ENCODE data around the gene ZNF112.
"Not testable (repeated sequence)": the region's sequence is repeated elsewhere in the genome, so short reads cannot be mapped to it uniquely, and the experiment has no call there.

The ZNF112 gene

DNA sequence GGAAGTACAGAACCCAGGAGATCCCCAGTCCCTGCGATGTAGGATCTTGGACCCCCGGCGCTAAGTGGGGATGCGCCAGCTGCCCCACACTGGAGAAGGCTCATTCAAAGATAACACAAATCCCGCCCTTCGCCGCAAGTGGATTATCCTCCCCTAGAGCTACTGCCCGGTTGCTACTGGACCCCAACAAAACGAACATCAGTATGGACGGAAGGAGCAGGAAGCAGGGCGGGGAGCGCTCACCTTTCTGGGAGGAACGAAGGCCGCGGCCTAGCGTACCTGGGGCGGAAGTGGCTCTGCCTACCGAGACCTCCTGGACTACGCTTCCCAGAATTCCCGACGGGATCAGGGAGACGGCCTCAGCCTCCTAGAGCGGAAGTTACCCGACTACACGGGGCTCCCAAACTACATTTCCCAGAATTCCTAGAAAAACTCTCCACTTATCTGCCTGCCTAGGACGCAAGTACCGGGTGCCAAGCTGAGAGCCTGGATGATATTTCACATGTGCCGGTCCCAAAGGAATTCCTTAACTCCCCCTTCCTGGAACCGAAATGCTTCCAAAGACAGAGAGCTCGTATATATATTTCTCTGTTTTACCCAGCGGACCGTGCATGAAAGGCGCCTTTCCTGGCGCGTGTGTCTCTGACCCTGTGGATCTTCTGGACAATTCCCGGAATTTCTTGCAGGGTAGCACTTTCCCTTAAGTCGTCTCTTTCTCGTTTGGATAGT lies at the start of gene ZNF112:
ZNF112 (minus strand) TSS at position 298 of the 729 bp plus-strand sequence. CDS start 16,141 bp downstream, outside the sequence.
- DNase-seq: peak; percentile 3

- peak; percentile 86 for DNase-seq
These were observed 44.9 kb upstream of the ZNF112 start, which contains the start of gene ZNF285 for GRCh38 chr19:44401139-44402115. Gene ZNF285, minus strand, starts transcription at chr19:44401608. Its CDS starts 4,395 bp downstream, at chr19:44397213.

DNA sequence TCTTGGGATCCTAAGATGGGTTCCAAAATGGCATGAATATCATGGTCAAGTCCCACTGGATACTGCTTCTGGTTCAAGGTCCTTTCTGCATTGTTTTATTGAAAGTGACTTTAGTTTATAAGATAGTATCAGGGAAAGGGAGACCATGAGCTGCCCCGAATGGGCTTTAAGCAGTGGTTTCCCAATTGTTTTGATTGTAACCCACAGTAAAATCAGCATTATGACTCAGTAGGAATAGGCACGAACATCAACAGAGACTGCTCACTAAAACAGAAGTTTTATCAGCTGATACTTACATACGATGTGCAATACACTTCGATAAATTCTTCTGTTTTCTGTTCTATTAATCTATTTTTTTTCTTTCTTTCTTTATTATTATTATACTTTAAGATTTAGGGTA lies 32.8 kb upstream of the ZNF112 start:
- not testable (repeated sequence) for DNase-seq

GRCh38 chr19:44374789-44375188 lies 18.3 kb upstream of the ZNF112 start:
- no peak for DNase-seq

DNA sequence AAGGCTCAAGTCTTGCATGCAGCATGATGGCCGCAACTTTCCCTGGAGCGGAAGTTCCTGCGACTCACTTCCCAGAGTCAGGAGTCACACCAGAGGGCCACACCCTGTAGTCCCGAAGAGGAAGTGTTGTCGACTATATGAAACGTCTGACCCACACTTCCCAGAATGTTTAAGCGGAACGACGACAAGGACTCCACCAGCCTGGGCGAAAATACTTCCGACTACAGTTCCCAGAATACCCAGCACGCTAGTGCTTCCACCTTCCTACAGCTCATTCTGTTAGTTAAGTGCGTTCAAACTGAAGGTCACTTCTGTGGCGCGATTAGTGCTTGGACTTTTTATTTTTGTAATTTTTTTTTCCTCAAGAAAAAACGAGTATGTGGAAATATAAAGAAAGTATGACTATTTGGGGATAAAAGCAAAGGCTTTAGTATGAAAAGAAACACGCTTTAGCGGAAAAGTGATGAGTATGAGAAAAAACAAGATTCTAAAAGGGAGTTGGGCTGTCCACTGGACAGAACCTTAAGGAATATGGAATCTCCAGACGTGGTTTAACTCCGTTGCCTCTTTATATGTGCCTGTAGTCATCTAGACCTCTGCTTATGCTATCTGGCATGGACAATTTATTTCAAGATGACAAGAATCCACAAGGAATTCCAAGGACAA lies 15.5 kb upstream of the ZNF112 start:
- DNase-seq: no peak

GRCh38 chr19:44367024-44367423 lies 10.5 kb upstream of the ZNF112 start:
- DNase-seq: no peak

DNA sequence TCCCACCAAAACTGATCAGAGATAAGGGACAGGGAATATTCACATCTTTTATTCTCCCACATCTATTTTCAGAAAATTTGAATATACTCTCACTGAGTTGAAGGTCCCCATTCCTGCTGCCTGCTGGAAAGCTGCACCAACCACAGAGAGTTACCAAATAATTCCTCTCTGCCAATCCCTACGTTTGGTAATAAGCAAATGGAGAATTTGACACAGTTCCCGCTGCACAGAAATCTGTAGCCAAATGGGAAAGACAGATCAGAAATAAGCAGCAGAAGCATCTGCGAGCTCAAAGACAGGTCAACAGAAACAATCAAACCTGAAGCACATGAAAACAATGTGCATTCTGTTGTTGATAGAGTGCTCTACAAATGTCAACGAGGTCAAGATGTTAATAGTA lies 9.9 kb downstream of the ZNF112 start:
- no peak for DNase-seq

- no peak for DNase-seq
These were observed 10.5 kb downstream of the ZNF112 start for GRCh38 chr19:44345959-44346358.

DNA sequence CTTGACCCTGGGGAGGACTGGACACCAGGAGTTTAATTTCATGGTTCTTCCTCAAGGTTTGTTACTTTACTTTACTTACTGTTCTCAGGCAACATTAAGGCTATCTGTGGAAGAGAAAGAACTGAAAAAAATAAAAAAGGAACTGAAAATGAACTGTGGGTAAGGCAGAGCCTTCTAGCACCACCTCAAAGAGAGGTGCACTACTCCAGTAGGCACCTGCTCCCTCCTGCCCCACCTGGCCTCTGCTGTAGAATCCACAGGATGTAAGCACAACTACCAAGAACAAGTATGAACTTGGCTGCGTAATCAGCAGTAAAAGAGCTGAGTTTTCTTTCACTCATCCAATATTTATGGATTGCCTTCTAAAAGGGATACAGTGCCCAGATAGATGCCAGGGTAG lies 12.2 kb downstream of the ZNF112 start:
- no peak for DNase-seq

DNA sequence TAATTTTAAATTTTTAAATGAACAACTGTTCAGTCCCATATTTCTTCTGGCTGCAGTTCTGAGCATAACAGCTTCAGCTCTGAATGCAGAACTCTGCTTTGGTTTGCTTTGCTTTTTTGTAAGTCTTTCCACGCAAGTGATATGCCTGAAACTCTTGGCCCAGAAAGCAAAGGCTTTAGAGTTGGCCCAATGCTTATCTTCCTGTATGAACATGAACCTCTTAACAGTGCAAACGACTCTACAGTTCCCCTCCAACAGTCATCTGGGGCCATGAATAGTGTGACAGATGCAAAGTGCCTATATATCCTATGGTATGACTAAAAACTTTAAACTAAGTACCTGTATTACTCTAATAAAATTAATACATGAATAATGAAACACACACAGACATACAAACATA lies 14.7 kb downstream of the ZNF112 start:
- no peak for DNase-seq

DNA sequence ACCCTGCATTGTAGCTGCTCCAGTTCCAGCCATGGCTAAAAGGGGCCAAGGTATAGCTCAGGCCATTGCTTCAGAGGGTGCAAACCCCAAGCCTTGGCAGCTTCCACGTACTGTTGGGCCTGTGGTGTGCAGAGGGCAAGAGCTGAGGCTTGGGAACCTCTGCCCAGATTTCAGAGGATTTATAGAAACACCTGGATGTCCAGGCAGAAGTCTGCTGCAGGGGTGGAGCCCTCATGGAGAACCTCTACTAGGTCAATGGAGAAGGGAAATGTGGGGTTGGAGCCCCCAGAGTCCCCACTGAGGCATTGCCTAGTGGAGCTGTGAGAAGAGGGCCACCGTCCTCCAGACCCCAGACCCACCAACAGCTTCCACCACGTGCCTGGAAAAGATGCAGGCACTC lies 21.8 kb downstream of the ZNF112 start:
- DNase-seq: not testable (repeated sequence)

DNA sequence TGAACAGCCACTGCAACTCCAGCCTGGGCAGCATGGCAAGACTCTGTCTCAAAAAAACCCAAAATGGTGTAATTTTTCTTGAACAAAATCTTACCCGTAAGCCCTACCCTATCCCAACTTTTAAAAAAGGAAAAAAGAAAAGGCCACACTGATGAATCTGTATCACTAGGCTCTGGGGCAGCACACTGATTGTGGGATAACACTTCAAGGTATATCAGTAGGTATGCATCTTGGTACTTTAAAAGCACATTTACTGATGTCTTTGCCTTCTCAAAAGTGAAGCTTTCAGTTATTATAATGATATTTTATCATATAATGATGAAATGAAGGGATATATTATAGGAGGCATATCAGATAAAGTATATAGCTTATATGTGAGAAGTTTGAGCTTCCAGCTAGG lies 24.3 kb downstream of the ZNF112 start:
- no peak for DNase-seq

GRCh38 chr19:44315883-44316282 lies 40.6 kb downstream of the ZNF112 start:
- DNase-seq: no peak

GRCh38 chr19:44313231-44313630 lies 43.2 kb downstream of the ZNF112 start:
- DNase-seq: no peak

- no peak for DNase-seq
These were observed 48.5 kb downstream of the ZNF112 start for GRCh38 chr19:44308011-44308410.

DNA sequence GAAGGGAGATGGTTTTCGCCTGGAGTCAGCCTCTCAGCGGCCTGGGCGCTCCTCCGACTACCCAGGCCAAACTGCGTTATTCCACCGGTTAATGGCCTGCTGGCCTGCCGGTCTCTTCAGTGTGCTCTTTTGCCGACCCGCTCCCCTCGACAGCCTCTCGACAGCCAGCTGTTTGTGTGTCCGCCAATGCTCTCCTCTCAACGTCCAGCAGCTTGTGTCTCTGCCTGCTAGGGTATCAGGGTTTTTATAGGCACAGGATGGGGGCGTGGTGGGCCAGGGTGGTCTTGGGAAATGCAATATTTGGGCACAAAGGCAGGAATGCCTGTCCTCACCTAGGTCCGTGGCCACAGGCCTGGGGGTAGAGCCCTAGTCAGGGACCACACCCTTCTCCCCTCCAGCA lies 50.2 kb downstream of the ZNF112 start:
- no peak for DNase-seq

- no peak for DNase-seq
These were observed 51.0 kb downstream of the ZNF112 start for GRCh38 chr19:44305457-44305856.

DNA sequence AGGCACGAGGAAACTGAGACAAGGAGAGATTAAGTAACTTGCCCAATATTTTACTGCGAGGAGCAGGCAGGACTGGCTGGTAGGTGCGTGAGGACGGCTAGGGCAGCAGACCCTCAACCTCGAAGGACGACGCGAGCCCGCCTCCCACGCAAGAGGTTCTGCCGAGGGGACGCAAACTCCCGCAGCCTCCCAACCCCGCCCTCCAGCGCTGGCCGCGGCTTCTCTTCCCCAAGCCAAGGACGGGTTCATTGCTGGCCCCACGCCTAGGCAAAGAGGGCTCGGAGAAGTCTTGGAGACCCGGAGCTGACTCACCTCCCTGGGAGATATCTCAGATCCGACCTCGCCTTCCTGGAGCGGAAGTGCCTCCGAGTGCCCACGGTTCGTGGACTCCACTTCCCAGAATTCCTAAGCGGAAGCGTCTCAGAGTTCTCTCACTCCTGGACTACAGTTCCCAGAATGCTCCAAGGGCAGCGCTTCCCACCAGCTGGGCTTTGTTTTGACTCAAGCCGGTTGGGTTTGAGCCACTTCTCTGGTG lies 51.8 kb downstream of the ZNF112 start, which contains the start of gene ZNF235:
ZNF235 (minus strand) TSS at position 367 of the 535 bp plus-strand sequence. CDS start 1,621 bp downstream, outside the sequence.
- DNase-seq: peak; percentile 83

GRCh38 chr19:44303976-44304568 lies 52.4 kb downstream of the ZNF112 start:
- DNase-seq: no peak

- DNase-seq: no peak
These were observed 53.2 kb downstream of the ZNF112 start for GRCh38 chr19:44303320-44303719.

DNA sequence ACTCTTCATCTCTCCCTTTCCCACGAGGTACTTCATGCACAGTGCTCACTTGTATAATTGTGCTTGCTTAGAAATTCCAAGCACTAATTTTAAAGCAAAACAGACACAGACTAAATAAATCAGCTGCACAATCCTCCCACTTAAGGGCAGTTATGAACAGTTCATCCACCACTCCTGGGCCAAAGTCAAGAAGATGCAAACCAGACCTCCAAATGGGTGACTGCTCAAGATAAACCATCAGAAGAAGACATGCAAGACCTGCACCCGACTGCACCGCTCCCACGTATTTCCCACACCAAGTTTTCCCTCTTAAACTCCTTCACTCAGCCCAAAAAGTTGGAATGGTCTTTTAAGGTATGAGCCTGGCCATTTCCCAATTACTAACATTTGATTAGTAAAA lies 71.5 kb downstream of the ZNF112 start:
- DNase-seq: no peak

- DNase-seq: no peak
These were observed 73.6 kb downstream of the ZNF112 start for GRCh38 chr19:44282846-44283245.

Data from stimulated activated CD4-positive, alpha-beta T cell treated with anti-CD3 and anti-CD28 coated beads, Interleukin-1b, Interleukin-23, amount 100 ng/mL, for 48 hours (primary cell).